Measurements from ENCODE around the gene CD180. TPM values are rescaled to one million over a fixed set of nuclear protein-coding genes. Genes with fewer than 3 reads are reported as not detected.
"Not testable (repeated sequence)": the region's sequence is repeated elsewhere in the genome, so short reads cannot be mapped to it uniquely, and the experiment has no call there.

CD180 gene
- total RNA-seq, 2 donors from 2014 or later, result 1.4 to 1.5 TPM

GRCh38 chr5:67193439-67193807 lies 3.2 kb downstream of the CD180 start:
- DNase-seq (ENCODE audit: low spot score), result no peak
- intact Hi-C loops (cut with DNase I), result no loop called here

GRCh38 chr5:67192719-67193438 lies 3.7 kb downstream of the CD180 start:
- intact Hi-C loops (cut with DNase I), result no loop called here
- no peak for DNase-seq (ENCODE audit: low spot score)

- intact Hi-C loops (cut with DNase I), result no loop called here
- no peak for DNase-seq (ENCODE audit: low spot score)
Measured at GRCh38 chr5:67190861-67191260, 5.7 kb downstream of the CD180 start.

- intact Hi-C loops (cut with DNase I), result no loop called here
- no peak for DNase-seq (ENCODE audit: low spot score)
Measured at GRCh38 chr5:67190410-67190809, 6.2 kb downstream of the CD180 start.

- intact Hi-C loops (cut with DNase I), result no loop called here
- DNase-seq (ENCODE audit: low spot score), result no peak
Measured at GRCh38 chr5:67189931-67190330, 6.7 kb downstream of the CD180 start.

GRCh38 chr5:67189079-67189354 lies 7.6 kb downstream of the CD180 start:
- intact Hi-C loops (cut with DNase I), result no loop called here
- no peak for DNase-seq (ENCODE audit: low spot score)

- intact Hi-C loops (cut with DNase I), result no loop called here
Measured at GRCh38 chr5:67188274-67189078, 8.1 kb downstream of the CD180 start.

GRCh38 chr5:67187006-67187715 lies 9.4 kb downstream of the CD180 start:
- intact Hi-C loops (cut with DNase I), result no loop called here

More at GRCh38 chr5:67188274-67189078, 8.1 kb downstream of the CD180 start:
- no peak for DNase-seq (ENCODE audit: low spot score)

GRCh38 chr5:67183859-67184258 lies 12.7 kb downstream of the CD180 start:
- intact Hi-C loops (cut with DNase I), result no loop called here

More at GRCh38 chr5:67187006-67187715, 9.4 kb downstream of the CD180 start:
- no peak for DNase-seq (ENCODE audit: low spot score)

GRCh38 chr5:67182301-67182790 lies 14.3 kb downstream of the CD180 start:
- intact Hi-C loops (cut with DNase I), result no loop called here
- DNase-seq (ENCODE audit: low spot score), result peak; percentile 85

More at GRCh38 chr5:67183859-67184258, 12.7 kb downstream of the CD180 start:
- no peak for DNase-seq (ENCODE audit: low spot score)

- intact Hi-C loops (cut with DNase I), result no loop called here
- no peak for DNase-seq (ENCODE audit: low spot score)
Measured at GRCh38 chr5:67181648-67182221, 14.9 kb downstream of the CD180 start.

GRCh38 chr5:67179697-67180361 lies 16.8 kb downstream of the CD180 start:
- intact Hi-C loops (cut with DNase I), result no loop called here
- no peak for DNase-seq (ENCODE audit: low spot score)

GRCh38 chr5:67178966-67179365 lies 17.6 kb downstream of the CD180 start:
- intact Hi-C loops (cut with DNase I), result no loop called here
- DNase-seq (ENCODE audit: low spot score), result no peak

GRCh38 chr5:67178085-67178484 lies 18.5 kb downstream of the CD180 start:
- intact Hi-C loops (cut with DNase I), result no loop called here
- DNase-seq (ENCODE audit: low spot score), result no peak

GRCh38 chr5:67176936-67177335 lies 19.7 kb downstream of the CD180 start:
- intact Hi-C loops (cut with DNase I), result no loop called here

GRCh38 chr5:67173959-67174358 lies 22.6 kb downstream of the CD180 start:
- intact Hi-C loops (cut with DNase I), result no loop called here
- no peak for DNase-seq (ENCODE audit: low spot score)

More at GRCh38 chr5:67176936-67177335, 19.7 kb downstream of the CD180 start:
- no peak for DNase-seq (ENCODE audit: low spot score)

- DNase-seq (ENCODE audit: low spot score); intact Hi-C loops (cut with DNase I): not testable (repeated sequence)
Measured at GRCh38 chr5:67173351-67173750, 23.2 kb downstream of the CD180 start.

- intact Hi-C loops (cut with DNase I), result no loop called here
- no peak for DNase-seq (ENCODE audit: low spot score)
Measured at GRCh38 chr5:67170767-67171166, 25.8 kb downstream of the CD180 start.

- intact Hi-C loops (cut with DNase I), result no loop called here
- DNase-seq (ENCODE audit: low spot score), result no peak
Measured at GRCh38 chr5:67168069-67168468, 28.5 kb downstream of the CD180 start.

Measured in posterior vena cava (tissue), 2 donors.